Body of pancreas (tissue), 4 donors: ENCODE results near the gene FGF1. TPM values are rescaled to one million over a fixed set of nuclear protein-coding genes. Genes with fewer than 3 reads are reported as not detected.
A peak's percentile ranks its signal among the peaks of the same experiment; 100 is the strongest.

Experiments
- ATAC-seq: fragments of 150-250 bp; one replicate; pipeline ENCODE4 v1.9.1; 2016
- DNase-seq, 4 donors: peaks; one replicate each; pipeline ENCODE4 v3.0.0-alpha.2; 2019
- H3K27ac ChIP-seq, 4 donors: fragments of 200-600 bp; sonication (generic); 1 replicate in 3 of 4; 2 replicates in 1 of 4; pipeline versions ENCODE4 v1.5.1 to v1.6.1; 2016 to 2019; ENCODE audit warnings: mild to moderate bottlenecking in 1 of 4, mixed read lengths in 1 of 4, moderate library complexity in 1 of 4
- H3K27me3 ChIP-seq, 2 donors: fragments of 200-600 bp; sonication (generic); one replicate each; pipeline ENCODE4 v1.6.0; 2016; ENCODE audit warnings: mild to moderate bottlenecking in 1 of 2
- H3K36me3 ChIP-seq, 2 donors: fragments of 200-600 bp; sonication (generic); replicated peaks in 1 of 2; 2 replicates each; pipeline ENCODE4 v1.5.1; 2016; ENCODE audit warnings: low read depth in 2 of 2; ENCODE audit not compliant: insufficient read depth in 1 of 2
- H3K4me1 ChIP-seq: fragments of 200-600 bp; sonication (generic); one replicate; pipeline ENCODE4 v1.6.0; 2016
- H3K4me3 ChIP-seq, 2 donors: fragments of 200-600 bp; sonication (generic); 1 replicate in 1 of 2; 2 replicates in 1 of 2; pipeline ENCODE4 v1.5.1; 2016 to 2019
- H3K9me3 ChIP-seq, 3 donors: fragments of 200-600 bp; sonication (generic); 1 replicate in 2 of 3; 2 replicates in 1 of 3; pipeline ENCODE4 v1.5.1; 2016
- POLR2A ChIP-seq, 3 donors: fragments of 450-650 bp; IDR thresholded peaks; one replicate each; pipeline ENCODE4 v1.6.1; 2016; ENCODE audit warnings: antibody characterized with exemption in 3 of 3, mild to moderate bottlenecking in 2 of 3
- WGBS, 2 donors: methylation state at CpG; one replicate each; pipeline ENCODE4 v1.1.5; 2017; 5-methylcytosine and 5-hydroxymethylcytosine counted together
- intact Hi-C: fragments of 100-400 bp; cut with DNase I; formaldehyde crosslinking; loops from one replicate; pipeline ENCODE4 v1.15.1; 2023
- total RNA-seq, 2 donors: library from RNA; depleted of rRNA; stranded (reverse); fragments of >200 nt; gene quantifications; one replicate each; pipeline ENCODE4 v1.1.0, GENCODE V29; 2016
- TF ChIP-seq, protein P1 (sequence below), 7 experiments: fragments of 450-650 bp in 4 of 7; fragments of 200-600 bp in 3 of 7; sonication (generic) in 3 of 7; IDR thresholded peaks; one replicate each; pipeline ENCODE4 v1.5.1; 2016 to 2019; ENCODE audit warnings: antibody characterized with exemption in 7 of 7

FGF1 gene
- total RNA-seq, 2 donors from 2014 or later = 0.78 TPM; not detected in 1

DNA sequence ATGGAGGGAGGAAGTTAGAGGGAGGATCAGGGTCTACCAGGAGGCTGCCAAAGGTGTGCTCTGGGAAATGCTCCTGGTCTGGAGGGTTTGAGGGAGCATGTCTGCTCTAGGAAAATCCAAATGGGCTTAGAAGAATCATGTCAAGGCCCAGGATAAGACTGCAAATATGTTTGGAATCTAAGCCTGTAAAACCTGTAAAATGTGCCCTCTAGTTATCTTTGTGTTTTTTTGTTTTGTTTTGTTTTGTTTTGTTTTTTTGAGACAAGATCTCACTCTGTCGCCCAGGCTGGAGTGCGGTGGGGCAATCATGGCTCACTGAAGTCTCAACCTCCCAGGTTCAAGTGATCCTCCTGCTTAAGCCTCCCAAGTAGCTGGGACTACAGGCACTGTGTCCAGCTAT, 135.4 kb downstream of the FGF1 start:
- DNase-seq (no peak), ATAC-seq (no peak)
- H3K27ac ChIP-seq = no peak overlapping the region
- no peak for TF ChIP-seq POLR2A (IDR thresholded peaks at IDR 0.05)
- TF ChIP-seq, protein P1, sequence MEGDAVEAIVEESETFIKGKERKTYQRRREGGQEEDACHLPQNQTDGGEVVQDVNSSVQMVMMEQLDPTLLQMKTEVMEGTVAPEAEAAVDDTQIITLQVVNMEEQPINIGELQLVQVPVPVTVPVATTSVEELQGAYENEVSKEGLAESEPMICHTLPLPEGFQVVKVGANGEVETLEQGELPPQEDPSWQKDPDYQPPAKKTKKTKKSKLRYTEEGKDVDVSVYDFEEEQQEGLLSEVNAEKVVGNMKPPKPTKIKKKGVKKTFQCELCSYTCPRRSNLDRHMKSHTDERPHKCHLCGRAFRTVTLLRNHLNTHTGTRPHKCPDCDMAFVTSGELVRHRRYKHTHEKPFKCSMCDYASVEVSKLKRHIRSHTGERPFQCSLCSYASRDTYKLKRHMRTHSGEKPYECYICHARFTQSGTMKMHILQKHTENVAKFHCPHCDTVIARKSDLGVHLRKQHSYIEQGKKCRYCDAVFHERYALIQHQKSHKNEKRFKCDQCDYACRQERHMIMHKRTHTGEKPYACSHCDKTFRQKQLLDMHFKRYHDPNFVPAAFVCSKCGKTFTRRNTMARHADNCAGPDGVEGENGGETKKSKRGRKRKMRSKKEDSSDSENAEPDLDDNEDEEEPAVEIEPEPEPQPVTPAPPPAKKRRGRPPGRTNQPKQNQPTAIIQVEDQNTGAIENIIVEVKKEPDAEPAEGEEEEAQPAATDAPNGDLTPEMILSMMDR (IDR thresholded peaks at IDR 0.05) = no peak
- intact Hi-C loops = loop anchor here (10.0 kb wide), 1 partner anchor 396 kb away; no protein-coding TSS in a partner anchor
- H3K27me3 ChIP-seq = no peaks in the 10 kb centered on the region
- WGBS, 2 donors = 76 to 91% methylated on average over 2 of the region's 2 CpGs
- H3K4me1 ChIP-seq = no peaks in the 10 kb centered on the region
- no peaks in the 10 kb centered on the region for H3K9me3 ChIP-seq
- no peak overlapping the region for H3K4me3 ChIP-seq
- no peaks in the 10 kb centered on the region for H3K36me3 ChIP-seq

DNA sequence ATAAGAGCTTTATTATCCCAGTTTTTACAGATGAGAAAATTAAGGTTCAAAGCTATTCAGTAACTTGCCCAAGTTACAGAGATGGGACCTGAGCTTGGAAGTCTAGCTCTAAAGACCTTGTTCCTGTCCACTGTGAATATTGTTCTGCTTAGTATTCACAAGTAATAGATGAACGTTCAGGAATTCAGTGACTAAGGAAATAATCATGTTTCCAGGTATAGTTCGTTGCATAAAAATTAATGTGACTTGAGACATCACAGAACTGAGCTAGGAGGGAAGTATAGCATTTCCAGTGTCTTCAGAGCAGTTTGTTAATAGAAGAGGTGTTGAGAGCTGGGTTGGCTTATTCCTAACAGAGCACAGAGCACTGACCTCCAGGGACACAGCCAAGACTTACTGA, 136.1 kb downstream of the FGF1 start:
- TF ChIP-seq POLR2A (IDR thresholded peaks at IDR 0.05) = no peak
- TF ChIP-seq, protein P1 (IDR thresholded peaks at IDR 0.05) = no peak
- Histone ChIP-seq H3K9me3 (no peaks in the 10 kb centered on the region), H3K36me3 (no peaks in the 10 kb centered on the region), H3K4me1 (no peaks in the 10 kb centered on the region), H3K27ac (no peak overlapping the region), H3K27me3 (no peaks in the 10 kb centered on the region), H3K4me3 (no peak overlapping the region)
- DNase-seq = no peak
- 22 to 28% methylated on average over 2 of the region's 2 CpGs for WGBS, 2 donors
- ATAC-seq = no peak
- intact Hi-C loops = loop anchor here (10.0 kb wide), 1 partner anchor 395 kb away; no protein-coding TSS in a partner anchor

DNA sequence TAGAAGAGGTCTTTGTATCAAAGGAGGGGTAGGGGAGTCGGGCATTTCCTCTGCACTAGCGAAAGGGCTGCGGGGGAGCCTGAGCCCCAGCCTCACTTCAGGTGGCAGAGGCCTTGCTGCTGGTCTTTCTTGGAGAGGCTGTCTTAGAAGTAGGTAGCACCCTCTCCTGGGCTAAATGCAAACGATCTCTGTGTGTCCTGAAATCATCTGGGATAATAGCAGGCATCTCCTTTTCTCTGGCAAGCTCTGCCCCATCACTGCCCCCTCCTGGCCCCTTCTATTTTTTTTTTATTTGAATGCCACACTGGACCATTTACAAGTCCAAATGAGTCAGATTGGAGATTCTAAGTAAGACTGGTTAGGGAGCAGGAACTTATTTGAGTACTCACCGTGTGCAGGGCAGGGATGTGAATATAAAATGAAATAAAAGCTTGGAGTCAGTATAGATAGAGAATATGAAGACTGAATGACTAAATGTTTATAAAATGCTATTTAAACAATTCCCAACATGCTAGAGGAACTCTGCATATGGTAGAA, 137.1 kb downstream of the FGF1 start:
- DNase-seq = peak; percentile 18 to 68 (median 48)
- peak; percentile 79 for ATAC-seq
- H3K4me3 ChIP-seq = no peak overlapping the region
- no peaks in the 10 kb centered on the region for H3K4me1 ChIP-seq
- H3K36me3 ChIP-seq = no peaks in the 10 kb centered on the region
- intact Hi-C loops = no loop called here
- H3K27ac ChIP-seq = no peak overlapping the region
- no peaks in the 10 kb centered on the region for H3K27me3 ChIP-seq
- WGBS, 2 donors = 9 to 15% methylated on average over 5 of the region's 5 CpGs
- TF ChIP-seq POLR2A (IDR thresholded peaks at IDR 0.05) = no peak
- TF ChIP-seq, protein P1 (IDR thresholded peaks at IDR 0.05) = peak; percentile 29 to 62 (median 58)
- no peaks in the 10 kb centered on the region for H3K9me3 ChIP-seq

DNA sequence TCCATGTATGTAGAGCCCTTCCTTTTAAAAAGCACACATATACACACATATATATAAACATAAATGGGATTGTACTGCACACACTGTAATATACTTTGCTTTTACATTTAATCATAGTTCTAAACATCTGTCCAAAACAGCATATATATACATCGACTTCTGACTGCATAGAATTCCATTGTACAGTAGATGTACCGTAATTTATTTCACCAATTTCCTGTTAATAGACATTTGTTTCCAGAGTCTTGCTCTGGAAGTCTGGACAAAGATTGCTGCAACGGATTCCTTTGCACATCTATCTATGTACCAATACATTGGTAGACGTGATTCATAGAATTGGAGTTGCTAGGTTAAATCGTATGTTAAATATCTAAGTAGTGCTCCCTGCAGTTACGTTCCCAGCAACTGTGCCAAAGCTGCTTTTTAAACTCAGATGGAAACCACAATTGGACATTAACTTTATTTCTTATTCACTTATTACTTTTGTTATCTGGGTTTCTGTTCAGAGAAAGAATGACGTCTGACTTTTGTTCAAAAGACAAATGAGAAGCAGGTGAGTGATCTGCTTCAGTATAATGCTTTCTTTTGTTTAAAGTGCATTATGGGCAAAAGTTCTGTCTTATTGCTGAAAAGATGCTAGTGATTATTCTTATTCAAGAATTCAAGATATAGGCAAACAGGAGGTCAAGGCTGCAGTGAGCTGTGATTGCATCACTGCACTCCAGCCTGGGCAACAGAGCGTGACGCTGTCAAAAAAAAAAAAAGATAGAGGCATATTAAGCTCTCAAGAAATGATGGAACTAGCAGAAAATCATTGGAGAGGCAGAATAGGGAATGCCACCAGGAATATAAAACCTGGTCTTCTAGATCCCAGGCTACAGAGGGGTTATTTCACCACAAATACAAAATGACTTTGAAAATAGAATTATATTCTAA, 138.2 kb downstream of the FGF1 start:
- Histone ChIP-seq H3K27ac (no peak overlapping the region), H3K27me3 (no peaks in the 10 kb centered on the region), H3K4me3 (no peak overlapping the region), H3K36me3 (no peaks in the 10 kb centered on the region), H3K4me1 (no peaks in the 10 kb centered on the region), H3K9me3 (no peaks in the 10 kb centered on the region)
- TF ChIP-seq POLR2A (IDR thresholded peaks at IDR 0.05) = no peak
- TF ChIP-seq, protein P1 (IDR thresholded peaks at IDR 0.05) = no peak
- intact Hi-C loops = no loop called here
- 53% methylated on average over 9 of the region's 9 CpGs for WGBS, 2 donors
- DNase-seq = no peak
- no peak for ATAC-seq
